ENCODE data around the gene RANBP1. TPM values are rescaled to one million over a fixed set of nuclear protein-coding genes. Genes with fewer than 3 reads are reported as not detected.

Gene RANBP1
- total RNA-seq, 2 experiments from 2014 or later, result 359 to 372 TPM

DNA sequence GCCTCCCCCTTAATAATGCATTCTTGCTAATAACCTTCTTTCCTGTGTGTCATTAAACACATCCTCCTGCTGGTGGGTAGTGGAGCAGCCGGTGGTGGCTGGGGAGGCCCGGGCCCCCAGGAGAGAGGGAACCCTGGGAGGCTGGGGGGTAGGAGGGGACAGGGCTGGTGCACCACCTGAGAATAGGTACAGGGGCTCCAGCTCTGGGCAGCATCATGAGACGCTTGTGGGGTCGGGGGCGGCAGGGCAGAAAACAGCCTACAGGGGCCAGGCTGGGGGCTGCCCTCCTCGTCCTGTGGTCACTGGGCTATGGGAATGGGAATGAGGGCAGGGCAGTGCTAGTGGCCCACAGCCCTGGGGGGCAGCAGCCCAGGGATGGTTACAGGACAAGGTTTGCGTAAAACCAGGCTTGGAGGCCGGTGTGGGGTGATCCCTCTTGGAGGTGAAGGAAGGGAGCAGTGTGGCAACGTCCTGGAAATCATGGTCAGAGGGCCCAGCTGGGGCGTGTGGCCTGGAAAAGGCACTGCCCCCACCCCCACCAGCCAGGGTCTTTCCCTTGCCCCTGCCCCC is 53.4 kb downstream of the RANBP1 start:
- CTCF ChIA-PET, result interaction anchor here (1.0 kb wide), 1 partner anchor 12 kb away, joined by 3 read pairs; no protein-coding TSS in a partner anchor
- H3K4me3 Mint-ChIP-seq, result no peak overlapping the region
- POLR2A ChIA-PET, result no interaction called here
- H3K36me3 Mint-ChIP-seq, result no peaks in the 10 kb centered on the region
- DNase-seq, result no peak
- H3K27me3 Mint-ChIP-seq, result no peaks in the 10 kb centered on the region
- H3K27ac Mint-ChIP-seq, result no peak overlapping the region
- intact Hi-C loops (cut with micrococcal nuclease), result no loop called here
- H3K4me1 Mint-ChIP-seq (ENCODE audit: low read depth), result no peaks in the 10 kb centered on the region
- peaks cover under 1% of the 10 kb centered on the region for H3K9me3 Mint-ChIP-seq

DNA sequence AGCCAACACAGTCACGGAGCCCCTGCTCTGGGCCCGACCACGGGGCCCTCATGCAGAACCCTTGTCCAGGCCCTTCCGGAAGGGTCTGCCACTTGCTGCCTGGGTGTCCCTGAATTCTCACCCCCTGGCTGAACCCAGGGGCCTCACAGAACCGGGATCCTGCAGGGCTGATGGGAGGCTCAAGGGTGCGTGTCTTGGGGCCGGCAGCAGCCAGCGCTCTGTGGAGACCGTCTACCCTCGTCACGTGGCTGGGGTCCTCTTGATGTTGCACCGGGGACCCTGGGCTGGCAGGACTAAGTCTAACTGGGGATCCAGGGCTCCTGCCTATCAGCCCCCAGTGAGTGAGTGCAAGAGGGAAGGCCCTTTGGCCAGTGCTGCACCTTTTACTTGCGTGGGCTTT is 54.3 kb downstream of the RANBP1 start:
- Mint-ChIP-seq H3K27me3 (no peaks in the 10 kb centered on the region), H3K4me3 (no peak overlapping the region), H3K9me3 (no peaks in the 10 kb centered on the region), H3K27ac (no peak overlapping the region), H3K36me3 (no peaks in the 10 kb centered on the region), H3K4me1 (ENCODE audit: low read depth) (no peaks in the 10 kb centered on the region)
- DNase-seq, result no peak
- ChIA-PET CTCF (no interaction called here), POLR2A (no interaction called here)
- intact Hi-C loops (cut with micrococcal nuclease), result no loop called here

DNA sequence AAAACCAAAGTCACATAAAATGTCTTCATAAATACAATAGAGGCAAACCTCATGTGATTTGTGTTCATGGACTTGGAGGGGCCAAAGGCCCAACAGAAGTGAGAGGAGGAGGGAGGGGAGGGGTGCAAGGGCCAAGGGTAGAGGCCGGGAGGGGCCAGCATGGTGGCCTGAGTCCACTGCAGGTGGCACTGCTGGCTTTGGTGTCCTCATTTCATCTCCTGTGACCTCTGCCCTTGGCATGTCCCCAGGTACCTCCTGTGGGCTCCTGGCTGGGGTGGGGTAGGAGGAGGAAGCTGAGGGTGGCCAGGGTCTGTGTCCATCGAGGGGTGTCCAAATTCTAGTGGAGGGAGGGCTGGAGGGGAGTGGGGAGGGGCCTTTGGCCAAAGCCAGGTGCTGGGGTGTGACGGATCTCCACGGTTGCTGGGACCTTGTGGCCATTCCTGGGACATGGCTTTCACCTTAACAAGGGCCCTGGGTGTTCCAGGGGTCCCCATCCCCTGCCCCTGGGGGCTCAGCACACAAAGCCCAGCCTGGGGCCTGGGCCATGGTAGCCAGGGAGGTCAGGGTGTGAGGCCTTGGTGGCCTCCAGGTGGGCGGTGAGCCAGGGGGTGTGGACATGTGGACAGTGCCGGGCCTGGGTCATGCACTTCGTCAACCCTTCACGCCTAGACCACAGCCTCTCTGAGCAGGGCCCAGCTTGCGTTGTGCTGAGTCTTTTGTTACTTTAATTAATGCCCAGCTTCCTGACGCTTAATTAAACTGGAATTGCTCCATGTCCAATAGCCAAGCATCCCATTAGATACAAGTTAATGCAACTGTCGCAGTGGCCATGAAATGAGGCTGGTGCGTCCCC is 55.6 kb downstream of the RANBP1 start:
- Mint-ChIP-seq H3K27me3 (no peaks in the 10 kb centered on the region), H3K27ac (no peak overlapping the region), H3K4me1 (ENCODE audit: low read depth) (no peaks in the 10 kb centered on the region), H3K4me3 (no peak overlapping the region), H3K9me3 (no peaks in the 10 kb centered on the region), H3K36me3 (no peaks in the 10 kb centered on the region)
- no peak for DNase-seq
- intact Hi-C loops (cut with micrococcal nuclease), result no loop called here
- ChIA-PET POLR2A (no interaction called here), CTCF (no interaction called here)

DNA sequence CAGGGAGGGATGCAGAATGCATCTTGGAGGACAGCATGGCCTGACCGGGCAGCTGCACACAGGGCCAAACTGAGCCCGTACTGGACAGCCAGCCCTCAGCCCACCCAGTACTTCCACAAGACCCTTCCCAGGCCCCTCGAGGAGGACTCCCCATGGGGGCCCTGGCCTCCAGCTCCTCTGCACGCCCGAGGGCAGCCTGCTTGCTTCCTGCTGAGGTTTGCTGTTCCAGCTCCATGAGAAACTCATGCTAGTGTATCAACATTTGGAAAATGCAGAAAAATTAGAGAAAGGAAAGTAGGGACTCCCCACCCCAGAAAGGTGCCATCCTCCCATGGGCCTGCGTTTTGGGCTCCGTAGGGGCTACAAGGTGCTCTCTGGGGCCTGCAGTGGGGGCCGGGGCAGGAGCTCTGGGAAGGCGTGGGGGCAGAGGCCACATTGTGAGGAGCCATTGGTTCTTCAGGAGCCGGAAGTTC is 56.3 kb downstream of the RANBP1 start:
- Mint-ChIP-seq H3K36me3 (no peaks in the 10 kb centered on the region), H3K4me1 (ENCODE audit: low read depth) (no peaks in the 10 kb centered on the region), H3K9me3 (no peaks in the 10 kb centered on the region), H3K4me3 (no peak overlapping the region), H3K27me3 (no peaks in the 10 kb centered on the region), H3K27ac (no peak overlapping the region)
- CTCF ChIA-PET, result no interaction called here
- intact Hi-C loops (cut with micrococcal nuclease), result no loop called here
- no peak for DNase-seq
- POLR2A ChIA-PET, result no interaction called here

DNA sequence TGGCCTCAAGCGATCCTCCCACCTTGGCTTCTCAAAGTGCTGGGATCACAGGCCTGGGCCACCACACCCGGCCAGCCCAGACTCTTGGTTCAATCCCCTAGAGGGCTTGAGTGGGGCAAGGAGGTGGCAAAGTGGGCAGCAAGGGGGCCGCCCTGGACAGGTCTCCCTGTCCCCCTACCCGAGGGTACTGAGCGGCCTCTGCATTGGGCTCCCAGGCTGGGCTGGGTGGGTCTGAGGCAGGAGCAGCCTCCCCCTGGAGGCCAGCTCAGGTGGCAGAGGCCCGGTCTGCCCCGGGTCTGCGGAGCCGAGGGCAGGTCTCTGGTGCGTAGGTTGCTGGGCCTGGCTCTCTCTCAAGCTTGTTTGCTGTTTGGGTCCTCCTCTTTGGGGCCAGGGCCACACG is 57.3 kb downstream of the RANBP1 start:
- CTCF ChIA-PET, result interaction anchor here (1.2 kb wide), 1 partner anchor 16 kb away, joined by 4 read pairs; no protein-coding TSS in a partner anchor
- Mint-ChIP-seq H3K27me3 (peaks cover 1% of the 10 kb centered on the region), H3K27ac (no peak overlapping the region), H3K4me1 (ENCODE audit: low read depth) (no peaks in the 10 kb centered on the region), H3K9me3 (no peaks in the 10 kb centered on the region), H3K4me3 (no peak overlapping the region), H3K36me3 (no peaks in the 10 kb centered on the region)
- no peak for DNase-seq
- POLR2A ChIA-PET, result no interaction called here
- intact Hi-C loops (cut with micrococcal nuclease), result no loop called here

DNA sequence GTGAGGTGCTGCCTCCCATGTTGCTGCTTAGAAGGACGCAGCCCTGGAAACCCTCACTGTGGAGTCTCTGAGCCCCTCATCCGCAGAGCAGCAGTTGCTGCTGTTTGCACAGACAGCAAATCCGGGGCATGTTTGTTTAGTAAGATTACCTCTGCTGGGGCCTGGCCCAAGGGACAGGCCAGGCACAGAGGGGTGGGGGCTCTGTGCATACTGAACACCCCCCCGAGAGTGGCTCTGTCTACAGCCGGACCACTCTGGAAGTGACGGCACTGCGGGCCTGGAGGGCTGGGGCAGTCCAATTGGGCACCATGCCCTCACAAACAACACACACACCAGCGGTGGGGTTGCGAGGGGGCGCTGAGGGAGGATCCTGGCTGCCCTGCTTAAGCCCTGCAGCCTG is 57.9 kb downstream of the RANBP1 start:
- intact Hi-C loops (cut with micrococcal nuclease), result no loop called here

DNA sequence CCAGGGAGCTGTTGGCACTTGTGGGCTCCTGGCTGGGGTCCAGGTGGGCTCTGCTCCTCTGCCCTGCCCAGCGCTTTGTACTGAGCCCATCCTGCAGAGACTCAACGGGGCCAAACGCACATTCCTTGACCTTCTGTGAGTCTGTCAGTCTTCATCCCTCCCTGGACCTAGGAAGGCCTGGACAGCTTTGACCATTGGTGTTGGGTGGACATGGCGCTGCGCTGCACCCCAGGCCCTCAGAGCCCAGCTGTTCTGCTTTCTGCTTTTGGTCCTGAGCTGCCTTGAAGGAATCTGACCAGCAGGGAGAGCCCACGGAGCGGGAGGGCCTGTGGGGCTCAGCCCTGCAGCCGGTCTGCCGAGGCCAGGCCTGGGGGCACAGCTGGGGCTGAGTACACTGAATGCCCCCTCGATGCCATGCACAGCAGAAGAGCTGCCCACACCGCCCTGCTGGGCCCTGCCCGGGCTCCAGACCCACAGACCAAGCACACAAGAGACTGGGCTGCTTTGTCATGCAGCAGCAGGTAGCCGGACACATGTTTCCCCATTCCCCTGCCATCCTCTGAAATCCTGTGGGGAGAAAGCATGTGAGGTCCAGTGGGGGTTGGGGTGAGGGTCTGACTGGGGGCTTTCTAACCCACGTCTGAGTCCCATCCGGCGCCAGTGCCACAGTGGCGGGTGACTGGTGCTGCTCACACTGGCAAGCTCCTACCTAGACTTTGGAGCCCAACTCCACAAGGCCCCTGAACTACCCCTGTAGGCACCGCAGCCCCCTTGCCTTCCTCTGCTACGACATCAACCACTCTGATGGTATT is 59.1 kb downstream of the RANBP1 start:
- no peaks in the 10 kb centered on the region for H3K4me1 Mint-ChIP-seq (ENCODE audit: low read depth)
- no peaks in the 10 kb centered on the region for H3K9me3 Mint-ChIP-seq
- intact Hi-C loops (cut with micrococcal nuclease), result no loop called here
- no peak overlapping the region for H3K4me3 Mint-ChIP-seq
- CTCF ChIA-PET, result no interaction called here
- POLR2A ChIA-PET, result no interaction called here
- H3K36me3 Mint-ChIP-seq, result no peaks in the 10 kb centered on the region
- H3K27ac Mint-ChIP-seq, result no peak overlapping the region
- H3K27me3 Mint-ChIP-seq, result peaks cover 3% of the 10 kb centered on the region
- no peak for DNase-seq

More for the DNA sequence above, 57.9 kb downstream of the RANBP1 start:
- ChIA-PET CTCF (interaction anchor here (1.2 kb wide), 1 partner anchor 17 kb away, joined by 4 read pairs; no protein-coding TSS in a partner anchor), POLR2A (no interaction called here)
- no peaks in the 10 kb centered on the region for H3K9me3 Mint-ChIP-seq
- H3K27ac Mint-ChIP-seq, result no peak overlapping the region
- H3K4me3 Mint-ChIP-seq, result no peak overlapping the region
- no peaks in the 10 kb centered on the region for H3K36me3 Mint-ChIP-seq
- DNase-seq, result no peak
- H3K27me3 Mint-ChIP-seq, result peaks cover 3% of the 10 kb centered on the region
- no peaks in the 10 kb centered on the region for H3K4me1 Mint-ChIP-seq (ENCODE audit: low read depth)

DNA sequence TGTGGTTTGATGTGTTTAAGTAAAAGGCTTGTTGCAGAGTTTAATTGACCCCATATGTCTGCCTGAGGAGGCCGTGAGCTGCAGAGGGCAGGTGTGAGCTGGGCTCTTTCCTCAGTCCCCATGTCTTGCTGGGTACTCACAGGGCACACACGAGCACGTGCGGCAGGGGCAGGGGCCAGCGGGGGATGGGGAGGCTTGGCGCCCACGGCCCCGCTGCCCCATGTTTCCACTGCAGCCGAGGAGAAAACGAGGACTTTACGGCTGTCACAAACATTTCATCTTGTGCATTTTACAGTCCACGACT is 59.6 kb downstream of the RANBP1 start:
- no peak for DNase-seq
- POLR2A ChIA-PET, result no interaction called here
- CTCF ChIA-PET, result no interaction called here
- Mint-ChIP-seq H3K4me3 (no peak overlapping the region), H3K27ac (no peak overlapping the region), H3K9me3 (no peaks in the 10 kb centered on the region), H3K36me3 (no peaks in the 10 kb centered on the region), H3K27me3 (peaks cover 3% of the 10 kb centered on the region), H3K4me1 (ENCODE audit: low read depth) (no peaks in the 10 kb centered on the region)
- intact Hi-C loops (cut with micrococcal nuclease), result no loop called here

DNA sequence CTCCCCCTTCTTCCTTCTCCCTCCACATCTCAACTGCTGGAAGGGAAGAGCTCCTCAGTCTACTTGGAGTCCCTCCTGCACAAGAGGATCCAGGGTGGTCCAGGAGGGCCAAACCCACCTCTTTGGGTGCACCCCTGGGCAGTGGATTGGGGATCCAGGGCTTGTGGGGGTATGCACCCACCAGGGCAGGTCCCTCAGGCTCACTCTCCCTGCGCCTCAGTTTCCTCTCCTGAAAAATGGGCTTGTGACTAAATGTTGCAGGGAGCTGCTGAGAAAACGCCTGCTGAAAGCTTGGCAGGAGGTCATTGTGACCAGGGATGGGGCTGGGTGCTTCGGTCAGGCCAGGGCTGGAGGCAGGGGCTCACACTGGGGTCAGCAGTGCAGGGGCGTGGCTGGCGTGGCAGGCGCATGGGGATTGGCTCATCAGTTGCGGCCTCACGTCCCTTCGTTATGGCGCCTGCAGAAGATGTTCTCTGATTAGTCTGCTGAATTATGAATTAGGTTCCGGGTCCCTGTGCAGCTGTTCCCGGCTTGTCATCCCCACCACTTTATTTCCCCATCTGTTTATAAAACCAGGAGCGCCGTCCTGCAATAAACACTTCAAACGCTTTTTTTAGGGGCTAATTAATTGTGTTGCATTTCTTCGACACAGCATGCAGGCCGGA is 60.6 kb downstream of the RANBP1 start:
- Mint-ChIP-seq H3K27me3 (peaks cover 3% of the 10 kb centered on the region), H3K36me3 (no peaks in the 10 kb centered on the region), H3K4me3 (no peak overlapping the region), H3K9me3 (no peaks in the 10 kb centered on the region), H3K27ac (no peak overlapping the region), H3K4me1 (ENCODE audit: low read depth) (no peaks in the 10 kb centered on the region)
- ChIA-PET POLR2A (no interaction called here), CTCF (no interaction called here)
- DNase-seq, result no peak
- intact Hi-C loops (cut with micrococcal nuclease), result no loop called here

Small RNA genes lying within 50 kb of the gene (microRNA-seq; reads per million reads assigned to microRNA genes)
- not detected for gene MIR6816 (ENCODE audit: borderline microRNAs expressed, borderline number of aligned reads, borderline replicate concordance)

Other genes starting within 250 kb of the RANBP1 start
- 10 to 100 TPM; 61.7 to 66.1 TPM for gene COMT, start 174.3 kb upstream of the RANBP1 start, total RNA-seq
- 10 to 100 TPM; 23.3 to 23.4 TPM for gene TXNRD2, start 174.3 kb upstream of the RANBP1 start, total RNA-seq
- 1 to 10 TPM; 1.5 to 2.4 TPM for gene ARVCF, start 99.3 kb upstream of the RANBP1 start, total RNA-seq
- gene TANGO2, start 95.0 kb upstream of the RANBP1 start, total RNA-seq, result 10 to 100 TPM; 20.7 to 23.6 TPM
- gene DGCR8, start 35.9 kb upstream of the RANBP1 start, total RNA-seq, result 10 to 100 TPM; 33.4 to 34.3 TPM
- gene TRMT2A, start 1.1 kb downstream of the RANBP1 start, total RNA-seq, result 10 to 100 TPM; 70.6 to 75.8 TPM
- 10 to 100 TPM; 46.3 to 46.5 TPM for gene ZDHHC8, start 15.7 kb downstream of the RANBP1 start, total RNA-seq
- gene CCDC188, start 35.0 kb downstream of the RANBP1 start, total RNA-seq, result under 1 TPM in 1 of 2 experiments, not detected in 1; 0.52 TPM
- gene RTN4R, start 152.2 kb downstream of the RANBP1 start, total RNA-seq, result 1 to 10 TPM; 2.6 to 3.1 TPM
- gene DGCR6L, start 204.0 kb downstream of the RANBP1 start, total RNA-seq, result 10 to 100 TPM; 26.9 to 31.3 TPM